Bone marrow (tissue), 2 donors: ENCODE measurements around the gene MISP3.

Experiments
- DNase-seq, 2 donors: peaks; one replicate each; lab custom pipeline; 2025; lab: John Stamatoyannopoulos, UW

Gene MISP3

GRCh38 chr19:14053500-14053899, 19.1 kb upstream of the MISP3 start:
- no peak for DNase-seq

DNA sequence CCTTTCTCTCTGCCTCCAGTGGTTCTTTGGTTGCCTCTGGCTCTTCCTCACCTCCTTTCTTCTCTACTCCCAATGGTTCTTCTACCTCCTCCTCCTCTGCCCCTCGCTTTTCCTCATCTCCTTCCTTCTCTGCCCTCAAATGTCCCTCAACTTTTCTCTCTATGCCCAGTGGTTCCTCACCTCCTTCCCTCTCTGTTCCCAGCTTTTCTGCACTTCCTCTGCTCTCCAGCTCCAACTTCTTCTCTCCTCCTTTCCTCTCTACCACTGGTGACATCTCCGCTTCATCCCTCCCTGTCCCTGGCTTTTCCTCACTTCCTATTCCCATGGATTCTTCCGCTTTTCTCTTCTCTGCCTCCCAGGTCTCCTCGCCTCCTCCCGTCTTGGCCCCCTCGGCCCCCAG, 18.5 kb upstream of the MISP3 start:
- DNase-seq, result no peak

GRCh38 chr19:14054721-14055120, 17.9 kb upstream of the MISP3 start:
- no peak for DNase-seq

DNA sequence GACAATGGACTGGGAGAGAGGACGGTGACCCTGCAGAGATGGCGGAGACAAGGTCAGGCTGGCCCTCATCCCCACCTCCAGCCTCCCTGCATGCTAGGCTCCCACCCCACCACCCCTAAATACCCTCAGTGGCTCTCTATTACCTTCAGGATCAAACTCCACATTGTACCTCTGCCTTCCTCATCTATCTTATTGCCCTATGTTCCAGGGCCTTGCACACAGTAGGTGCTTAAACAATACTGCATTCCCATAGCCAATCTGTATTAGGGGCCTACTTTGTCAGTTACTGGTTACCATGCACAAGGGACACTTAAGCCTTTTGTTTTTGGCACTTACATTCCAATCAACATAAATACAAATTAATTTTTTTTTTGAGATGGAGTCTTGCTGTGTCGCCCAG, 17.2 kb upstream of the MISP3 start:
- DNase-seq, result no peak

GRCh38 chr19:14056069-14056666, 16.4 kb upstream of the MISP3 start:
- DNase-seq, result no peak

DNA sequence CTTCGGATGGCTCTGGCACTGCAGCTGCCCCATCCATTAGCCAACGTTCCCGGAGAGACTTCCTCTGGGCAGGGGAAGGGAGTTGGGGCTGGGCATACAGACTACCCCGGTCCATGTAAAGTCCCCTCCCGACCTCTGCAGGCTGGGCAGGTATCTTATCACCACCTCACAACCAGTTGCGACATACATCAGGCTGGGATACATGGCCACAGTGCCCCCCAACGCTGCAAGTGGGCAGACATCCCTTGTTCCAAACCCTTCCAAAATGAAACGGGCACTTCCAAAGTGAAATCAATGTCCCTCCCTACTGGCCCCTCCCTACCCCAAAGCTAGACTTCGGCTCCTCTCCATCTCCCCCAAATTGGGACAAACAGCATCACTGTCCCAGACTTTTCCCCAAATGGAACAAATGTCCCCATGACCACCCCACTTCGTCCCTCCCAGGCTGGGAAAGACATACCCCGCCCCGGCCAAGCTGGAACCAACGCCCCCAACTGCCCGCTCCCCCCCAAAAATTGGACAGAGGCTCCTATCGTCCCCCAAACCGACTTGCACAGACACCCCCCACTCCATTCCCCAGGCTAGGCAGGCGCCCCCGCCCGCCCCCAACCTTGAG, 15.7 kb upstream of the MISP3 start:
- DNase-seq, result no peak

DNA sequence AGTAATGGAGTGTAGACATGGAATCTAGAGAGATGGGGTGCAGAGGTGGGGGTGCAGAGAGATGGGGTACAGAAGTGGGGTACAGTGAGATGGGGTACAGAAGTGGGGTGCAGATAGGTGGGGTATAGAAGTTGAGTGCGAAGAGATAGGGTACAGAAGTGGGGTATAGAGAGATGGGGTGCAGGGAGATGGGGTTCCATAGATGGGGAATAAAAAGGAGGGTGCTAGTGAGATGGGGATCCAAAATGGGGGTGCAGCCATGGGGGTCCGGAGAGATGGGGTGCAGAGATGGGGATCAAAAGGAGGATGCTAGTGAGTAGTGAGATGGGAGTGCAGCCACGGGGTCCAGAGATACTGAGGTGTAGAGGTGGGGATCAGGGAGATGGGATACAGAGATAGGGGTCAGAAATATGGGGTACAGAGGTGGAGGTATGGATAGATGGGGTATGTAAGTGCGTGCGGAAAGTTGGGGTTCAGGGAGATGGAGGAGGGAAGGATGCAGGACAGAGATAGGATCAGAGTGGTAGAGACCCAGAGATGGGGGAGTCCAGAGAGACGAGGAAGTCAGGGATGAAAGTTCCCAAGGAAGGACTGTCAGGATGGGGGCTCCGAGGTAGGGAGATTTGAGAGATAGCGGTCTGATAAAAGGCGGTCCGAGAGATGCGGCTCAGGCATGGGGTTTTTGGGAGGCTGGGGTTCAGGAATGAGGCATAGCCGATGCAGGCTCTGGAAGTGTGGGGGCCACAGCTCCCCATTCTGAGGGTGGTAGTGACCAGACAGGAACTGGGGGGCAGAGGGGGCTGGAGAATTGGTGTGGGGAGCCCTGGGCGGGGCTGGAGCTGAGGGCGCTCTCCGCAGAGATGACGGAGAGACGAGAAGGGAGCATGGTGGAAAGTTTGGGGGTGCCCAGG, 14.1 kb upstream of the MISP3 start:
- DNase-seq, result no peak

DNA sequence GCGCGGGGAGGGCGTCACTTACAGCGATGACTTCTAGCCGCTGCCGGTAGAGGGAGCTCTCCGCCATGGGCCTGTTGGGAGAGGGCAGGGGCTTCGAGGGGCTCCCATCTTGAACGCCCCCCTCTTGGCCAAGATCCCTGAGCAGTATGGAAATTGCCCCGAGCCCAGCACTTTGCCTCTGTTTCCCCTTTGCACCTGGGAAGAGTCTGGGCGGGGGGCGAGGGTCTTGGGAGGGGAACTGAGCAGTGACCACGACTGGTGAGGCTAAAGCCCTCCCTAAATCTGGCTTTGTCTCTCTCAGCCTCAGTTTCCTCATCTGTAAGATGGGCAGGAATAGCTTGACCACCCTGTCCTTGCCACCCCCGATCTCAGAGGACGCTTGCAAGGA, 13.5 kb upstream of the MISP3 start:
- no peak for DNase-seq

DNA sequence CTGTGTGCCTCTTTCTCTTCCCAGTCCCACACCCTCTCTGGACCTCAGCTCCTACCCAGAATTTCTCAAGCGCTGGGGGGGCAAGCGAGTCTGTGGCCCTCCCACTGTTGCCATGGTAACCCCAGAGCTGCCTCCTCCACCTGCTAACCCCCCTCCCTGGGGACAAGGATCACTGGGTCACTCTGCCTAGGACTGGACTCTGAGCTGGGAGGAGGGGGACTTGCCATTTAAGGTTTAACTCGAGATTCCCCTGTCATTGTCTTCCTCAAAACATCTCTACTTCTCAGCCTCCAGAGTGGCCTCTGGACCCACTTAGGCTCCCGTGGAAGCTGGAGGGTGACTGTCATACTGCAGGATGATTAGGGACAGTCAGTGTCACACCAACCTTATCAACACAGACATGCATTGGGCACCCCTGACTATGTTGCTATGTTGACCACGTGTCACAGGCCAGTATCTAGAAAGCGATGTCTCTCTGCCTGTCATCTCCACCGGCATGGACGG, 12.9 kb upstream of the MISP3 start:
- no peak for DNase-seq

DNA sequence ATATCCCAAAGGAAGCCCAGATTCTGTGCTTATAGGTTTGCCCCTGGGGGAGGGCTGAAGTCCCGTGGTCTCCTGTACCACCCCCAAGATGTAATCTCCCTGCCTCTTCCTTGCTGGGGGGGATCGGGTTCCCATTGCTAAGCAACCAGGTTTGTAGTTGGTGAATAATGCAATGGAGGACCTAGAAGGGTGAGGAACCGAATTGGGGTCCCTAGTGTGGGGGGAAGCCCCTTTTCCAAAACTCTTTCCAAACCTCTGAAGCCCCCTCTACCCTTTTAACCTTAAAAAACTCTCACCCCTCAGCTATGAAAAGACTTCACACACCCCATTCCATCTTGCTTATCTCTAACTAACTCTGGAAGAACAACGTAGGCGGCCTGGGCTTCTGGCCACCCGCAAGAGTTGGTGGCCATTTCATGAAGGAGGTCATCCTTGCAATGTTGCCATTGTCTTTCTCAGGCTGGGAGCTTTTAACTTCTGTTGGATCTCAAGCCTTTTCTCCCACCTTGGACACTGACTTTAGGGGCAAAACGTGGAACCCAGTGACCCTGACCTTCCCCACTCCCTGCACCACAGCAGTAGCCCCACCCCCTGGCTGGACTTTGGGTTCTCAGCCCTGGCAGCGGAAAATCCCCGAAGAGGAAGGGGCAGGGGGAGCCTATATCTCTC, 11.4 kb upstream of the MISP3 start:
- no peak for DNase-seq

DNA sequence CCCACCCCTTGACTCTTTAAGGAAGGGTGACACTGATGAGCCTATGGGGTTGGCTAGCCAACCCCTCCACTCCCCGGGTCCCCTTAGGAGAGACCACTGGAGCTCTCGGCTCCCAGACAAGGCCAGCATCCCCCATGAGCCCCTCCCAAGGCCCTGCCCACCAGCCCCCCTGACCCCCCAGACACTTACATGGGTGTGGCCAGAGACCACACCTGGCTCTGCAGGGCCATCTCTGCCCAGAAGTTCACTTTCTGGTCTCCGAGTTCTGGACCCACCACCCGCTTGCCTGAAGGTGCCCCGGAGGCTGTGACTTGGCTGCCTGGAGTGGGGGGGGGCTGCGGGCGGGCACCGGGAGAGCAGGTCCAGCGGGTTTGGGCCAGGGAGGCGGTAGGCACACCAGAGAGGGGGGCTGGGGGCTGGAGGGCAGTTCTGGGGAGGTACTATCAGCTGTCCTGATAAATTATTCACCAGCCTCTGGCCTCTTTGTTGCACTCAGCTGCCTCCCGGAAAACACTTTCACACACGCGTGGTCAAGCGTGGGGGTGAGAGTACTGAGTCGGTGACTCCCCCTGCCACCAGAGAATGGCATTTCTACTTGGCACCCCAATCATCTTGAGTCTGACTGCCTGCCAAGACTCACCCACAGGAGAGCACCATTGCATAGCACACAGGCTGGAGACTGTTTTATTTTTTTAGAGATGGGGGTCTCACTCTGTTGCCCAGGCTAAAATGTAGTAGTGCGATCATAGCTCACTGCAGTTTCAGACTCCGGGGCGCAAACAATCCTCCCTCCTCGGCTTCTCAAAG, 10.6 kb upstream of the MISP3 start, which contains the start of gene PALM3:
Gene PALM3 (minus strand): TSS at position 326 of the 807 bp plus-strand sequence. CDS start 96 bp downstream, at position 230.
- no peak for DNase-seq

DNA sequence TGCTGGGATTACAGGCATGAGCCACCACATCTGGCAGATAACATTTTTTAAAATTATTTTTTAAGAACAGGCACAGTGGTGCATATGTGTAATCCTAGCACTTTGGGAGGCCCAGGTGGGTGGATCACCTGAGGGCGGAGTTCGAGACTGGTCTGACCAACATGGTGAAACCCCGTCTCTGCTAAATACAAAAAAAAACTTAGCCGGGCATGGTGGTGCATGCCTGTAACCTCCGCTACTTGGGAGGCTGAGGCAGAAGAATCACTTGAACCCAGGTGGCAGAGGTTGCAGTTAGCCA, 10.1 kb upstream of the MISP3 start:
- no peak for DNase-seq

GRCh38 chr19:14063105-14063504, 9.5 kb upstream of the MISP3 start:
- DNase-seq, result no peak

- DNase-seq, result no peak
Observed at GRCh38 chr19:14066134-14066533, 6.5 kb upstream of the MISP3 start.

DNA sequence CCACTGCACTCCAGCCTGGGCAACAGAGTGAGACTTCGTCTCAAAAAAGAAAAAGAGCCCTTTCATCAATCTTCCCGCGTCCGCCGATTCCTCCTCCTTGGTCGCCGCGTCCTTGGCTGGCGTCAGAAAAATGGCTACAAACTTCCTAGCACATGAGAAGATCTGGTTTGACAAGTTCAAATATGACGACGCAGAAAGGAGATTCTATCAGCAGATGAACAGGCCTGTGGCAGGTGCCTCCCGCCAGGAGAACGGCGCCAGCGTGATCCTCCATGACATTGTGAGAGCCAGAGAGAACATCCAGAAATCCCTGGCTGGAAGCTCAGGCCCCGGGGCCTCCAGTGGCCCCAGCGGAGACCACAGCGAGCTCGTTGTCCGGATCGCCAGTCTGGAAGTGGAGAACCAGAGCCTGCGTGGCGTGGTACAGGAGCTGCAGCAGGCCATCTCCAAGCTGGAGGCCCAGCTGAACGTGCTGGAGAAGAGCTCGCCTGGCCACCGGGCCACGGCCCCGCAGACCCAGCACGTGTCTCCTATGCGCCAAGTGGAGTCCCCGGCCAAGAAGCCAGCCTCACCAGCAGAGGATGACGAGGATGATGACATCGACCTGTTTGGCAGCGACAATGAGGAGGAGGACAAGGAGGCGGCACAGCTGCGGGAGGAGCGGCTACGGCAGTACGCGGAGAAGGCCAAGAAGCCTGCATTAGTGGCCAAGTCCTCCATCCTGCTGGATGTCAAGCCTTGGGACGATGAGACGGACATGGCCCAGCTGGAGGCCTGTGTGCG, 2.1 kb upstream of the MISP3 start:
- DNase-seq, result no peak

- DNase-seq, result peak in 1 of 2 donors; percentile 82
Observed at GRCh38 chr19:14073261-14073924, 807 bp downstream of the MISP3 start.

DNA sequence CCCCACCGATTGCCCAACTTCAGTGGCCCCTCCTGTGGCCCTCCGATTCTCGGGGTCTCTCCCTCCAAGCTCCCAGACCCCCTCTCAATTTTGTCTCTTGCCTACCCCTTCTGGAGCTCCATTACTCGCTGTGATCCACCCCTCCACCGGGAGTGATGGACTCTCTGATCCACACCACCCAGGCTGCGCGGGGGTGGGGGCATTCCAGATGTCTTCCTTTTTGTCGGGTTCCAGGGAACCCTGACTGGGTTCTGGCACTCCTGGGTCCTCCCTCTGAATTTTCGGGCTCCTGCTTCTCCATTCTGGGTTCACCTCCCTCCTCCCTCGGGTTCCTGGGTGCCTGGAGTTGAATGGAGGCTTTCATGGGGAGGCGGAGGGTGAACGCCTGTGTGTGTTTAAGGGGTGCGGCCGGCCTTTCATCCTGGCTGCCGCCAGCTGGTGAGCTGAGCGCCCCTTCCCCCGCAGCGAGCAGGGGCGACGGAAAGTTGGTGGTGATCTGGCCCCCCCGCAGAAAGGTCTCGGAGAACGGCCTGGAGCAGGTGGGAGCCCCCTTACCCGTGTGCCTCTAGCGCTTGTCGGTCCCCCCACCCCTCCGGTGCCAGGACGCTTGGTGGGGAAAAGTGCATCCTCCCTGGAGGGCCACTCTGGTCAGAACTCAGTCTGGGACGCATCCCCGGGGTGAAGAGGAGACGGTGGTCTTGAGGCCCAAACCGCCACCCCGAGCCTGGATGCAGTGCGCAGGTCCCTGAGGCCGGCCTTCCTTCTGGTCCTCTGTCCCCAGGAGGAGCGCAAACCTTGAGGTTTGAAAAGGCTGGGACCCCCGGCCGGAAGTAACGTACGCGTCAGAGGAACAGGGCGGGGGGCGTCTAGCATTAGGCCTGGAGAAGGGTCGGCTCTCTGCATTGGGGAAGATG, 1.6 kb downstream of the MISP3 start:
- DNase-seq, result peak in 1 of 2 donors; percentile 59

- no peak for DNase-seq
Observed at GRCh38 chr19:14078411-14078810, 5.8 kb downstream of the MISP3 start.
